ENCODE results near the gene RASGEF1B. TPM values are rescaled to one million over a fixed set of nuclear protein-coding genes. Genes with fewer than 3 reads are reported as not detected.

Gene RASGEF1B
- total and polyA plus RNA-seq, 12 donors = 5.6 to 27.2 (median 8.8) TPM

DNA sequence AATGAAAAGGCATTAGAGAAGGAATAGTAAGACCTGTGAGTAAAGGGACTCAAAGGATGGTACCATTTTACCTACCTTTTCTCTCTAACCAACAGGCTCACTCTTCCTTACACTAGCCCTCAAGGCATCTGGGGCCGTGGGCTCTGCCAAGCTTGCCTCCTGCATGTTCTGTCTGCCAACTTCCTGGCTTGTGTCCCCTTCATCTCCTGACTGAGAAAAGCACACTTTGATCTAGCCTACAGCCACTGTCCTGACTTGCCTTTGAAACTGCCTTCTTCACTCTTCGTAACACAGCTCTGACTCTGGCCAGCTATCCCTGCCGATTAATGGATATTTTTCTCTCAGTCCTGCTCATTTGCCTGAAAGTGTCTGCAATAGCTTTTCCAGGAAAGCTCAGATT lies 76.5 kb downstream of the RASGEF1B start:
- intact Hi-C loops (cut with DNase I) = no loop called here
- no peaks in the 10 kb centered on the region for H3K4me1 ChIP-seq (replicated peaks in 1 of 2)
- 84 to 91% (median 89%) methylated on average over 3 of the region's 3 CpGs for WGBS, 4 donors
- no peak overlapping the region for H3K4me3 ChIP-seq
- H3K9me3 ChIP-seq (replicated peaks in 1 of 3) = no peaks in the 10 kb centered on the region
- H3K27me3 ChIP-seq = no peaks in the 10 kb centered on the region
- no peak overlapping the region for H3K27ac ChIP-seq
- no peaks in the 10 kb centered on the region for H3K36me3 ChIP-seq (replicated peaks in 1 of 2)
- DNase-seq = no peak
- TF ChIP-seq POLR2A (IDR thresholded peaks at IDR 0.05) = no peak
- TF ChIP-seq, protein P1, sequence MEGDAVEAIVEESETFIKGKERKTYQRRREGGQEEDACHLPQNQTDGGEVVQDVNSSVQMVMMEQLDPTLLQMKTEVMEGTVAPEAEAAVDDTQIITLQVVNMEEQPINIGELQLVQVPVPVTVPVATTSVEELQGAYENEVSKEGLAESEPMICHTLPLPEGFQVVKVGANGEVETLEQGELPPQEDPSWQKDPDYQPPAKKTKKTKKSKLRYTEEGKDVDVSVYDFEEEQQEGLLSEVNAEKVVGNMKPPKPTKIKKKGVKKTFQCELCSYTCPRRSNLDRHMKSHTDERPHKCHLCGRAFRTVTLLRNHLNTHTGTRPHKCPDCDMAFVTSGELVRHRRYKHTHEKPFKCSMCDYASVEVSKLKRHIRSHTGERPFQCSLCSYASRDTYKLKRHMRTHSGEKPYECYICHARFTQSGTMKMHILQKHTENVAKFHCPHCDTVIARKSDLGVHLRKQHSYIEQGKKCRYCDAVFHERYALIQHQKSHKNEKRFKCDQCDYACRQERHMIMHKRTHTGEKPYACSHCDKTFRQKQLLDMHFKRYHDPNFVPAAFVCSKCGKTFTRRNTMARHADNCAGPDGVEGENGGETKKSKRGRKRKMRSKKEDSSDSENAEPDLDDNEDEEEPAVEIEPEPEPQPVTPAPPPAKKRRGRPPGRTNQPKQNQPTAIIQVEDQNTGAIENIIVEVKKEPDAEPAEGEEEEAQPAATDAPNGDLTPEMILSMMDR (IDR thresholded peaks at IDR 0.05) = no peak

DNA sequence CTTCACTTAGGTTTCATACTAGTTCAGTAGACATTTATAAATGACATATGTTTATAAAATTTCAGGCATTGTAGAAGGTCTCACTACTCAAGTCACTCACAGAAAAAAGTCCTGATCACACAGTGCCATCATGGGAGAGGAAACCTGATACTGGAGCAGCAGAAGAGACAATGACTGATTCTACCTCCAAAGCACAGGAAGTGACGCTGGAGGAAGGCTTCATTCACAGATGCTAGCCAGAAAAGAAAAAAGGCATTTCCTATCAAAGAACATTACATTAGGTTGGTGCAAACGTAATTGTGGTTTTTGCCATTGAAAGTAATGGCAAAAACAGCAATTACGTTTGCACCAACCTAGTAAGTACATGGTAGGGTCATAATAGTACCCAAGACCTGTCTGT lies 79.5 kb downstream of the RASGEF1B start:
- Histone ChIP-seq H3K9me3 (replicated peaks in 1 of 3) (no peaks in the 10 kb centered on the region), H3K27me3 (no peaks in the 10 kb centered on the region), H3K4me3 (no peak overlapping the region), H3K27ac (no peak overlapping the region), H3K4me1 (replicated peaks in 1 of 2) (no peaks in the 10 kb centered on the region), H3K36me3 (replicated peaks in 1 of 2) (no peaks in the 10 kb centered on the region)
- no peak for DNase-seq
- intact Hi-C loops (cut with DNase I) = no loop called here
- TF ChIP-seq, protein P1 (IDR thresholded peaks at IDR 0.05) = no peak
- no peak for TF ChIP-seq POLR2A (IDR thresholded peaks at IDR 0.05)
- WGBS, 4 donors = 42 to 53% (median 47%) methylated on average over 3 of the region's 3 CpGs

DNA sequence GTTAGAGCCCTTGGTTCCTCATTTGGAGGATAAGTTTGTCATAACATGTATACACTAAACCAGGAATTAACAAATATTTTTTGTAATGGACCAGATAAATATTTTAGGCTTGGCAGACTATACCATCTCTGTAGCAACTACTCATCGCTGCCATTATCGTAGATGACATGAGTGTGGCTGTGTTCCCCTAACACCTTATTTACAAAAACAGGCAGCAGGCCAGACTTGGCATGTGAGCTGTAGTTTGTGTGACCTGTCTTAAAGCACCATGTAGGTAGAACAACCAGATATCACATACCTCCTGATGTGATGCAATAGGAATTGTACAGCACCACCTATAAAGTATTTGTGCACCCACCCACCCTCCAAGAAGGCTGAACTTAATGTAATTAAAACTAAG lies 82.0 kb downstream of the RASGEF1B start:
- Histone ChIP-seq H3K27ac (no peak overlapping the region), H3K4me1 (replicated peaks in 1 of 2) (no peaks in the 10 kb centered on the region), H3K4me3 (no peak overlapping the region), H3K36me3 (replicated peaks in 1 of 2) (no peaks in the 10 kb centered on the region), H3K9me3 (replicated peaks in 1 of 3) (no peaks in the 10 kb centered on the region), H3K27me3 (no peaks in the 10 kb centered on the region)
- 91 to 100% (median 93%) methylated on average over 2 of the region's 2 CpGs for WGBS, 4 donors
- intact Hi-C loops (cut with DNase I) = no loop called here
- no peak for TF ChIP-seq POLR2A (IDR thresholded peaks at IDR 0.05)
- TF ChIP-seq, protein P1 (IDR thresholded peaks at IDR 0.05) = no peak
- no peak for DNase-seq

DNA sequence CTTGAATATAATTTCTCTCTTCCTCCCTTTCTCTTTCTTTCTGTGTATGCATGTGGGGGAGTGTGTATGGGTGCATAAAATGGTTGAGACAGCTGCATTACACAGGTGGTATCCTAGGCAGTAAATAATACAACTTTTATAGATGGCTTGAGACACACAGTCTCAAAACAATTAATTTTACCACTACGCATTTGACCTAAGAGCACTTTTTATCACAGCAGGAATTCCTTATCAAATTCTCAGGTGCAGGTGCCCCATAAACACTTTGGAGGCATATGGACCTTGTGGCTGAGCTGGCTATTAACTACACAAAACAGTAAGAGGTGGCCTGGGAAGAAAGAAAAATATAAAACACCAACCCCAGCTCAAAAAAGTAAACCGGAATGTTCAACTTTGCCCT lies 91.3 kb downstream of the RASGEF1B start:
- H3K27ac ChIP-seq = no peak overlapping the region
- intact Hi-C loops (cut with DNase I) = no loop called here
- peaks cover 16% of the 10 kb centered on the region for H3K27me3 ChIP-seq
- no peak overlapping the region for H3K4me3 ChIP-seq
- H3K9me3 ChIP-seq (replicated peaks in 1 of 3) = no peaks in the 10 kb centered on the region
- WGBS, 4 donors = 76 to 78% (median 77%) methylated on average over 2 of the region's 2 CpGs
- TF ChIP-seq POLR2A (IDR thresholded peaks at IDR 0.05) = no peak
- TF ChIP-seq, protein P1 (IDR thresholded peaks at IDR 0.05) = no peak
- H3K36me3 ChIP-seq (replicated peaks in 1 of 2) = no peaks in the 10 kb centered on the region
- no peak for DNase-seq
- H3K4me1 ChIP-seq (replicated peaks in 1 of 2) = no peaks in the 10 kb centered on the region
